K562 (cell line): ENCODE data around the gene ARL6IP1. TPM values are rescaled to one million over a fixed set of nuclear protein-coding genes. Genes with fewer than 3 reads are reported as not detected.

ENCODE experiments used
- ATAC-seq: fragments of 200-7000 bp; cut with Tn5 transposase; 3 replicates; pipeline ENCODE4 v1.9.1; 2020; ENCODE audit warnings: moderate library complexity
- BruUV-seq: library from RNA; stranded (reverse); fragments of 400-500 nt; replicated peaks from 2 replicates; lab custom pipeline; 2021; lab: Mats Ljungman, UMichigan
- CTCF ChIA-PET: fragments of 300-600 bp; formaldehyde crosslinking; extraction: SDS; loops from one replicate; lab custom pipeline; 2021; ENCODE audit warnings: low intra/inter-chr PET ratio; lab: Yijun Ruan, JAX
- POLR2A ChIA-PET: fragments of 300-600, 350-650 bp; sonication (Branson Sonifier 250); formaldehyde crosslinking; extraction: SDS; loops from one replicate; lab custom pipeline; 2021; ENCODE audit warnings: antibody characterized with exemption, inconsistent platforms; lab: Yijun Ruan, JAX
- DNase-seq, 4 experiments: peaks; one replicate each; pipeline versions ENCODE4 v3.0.0 to v3.0.0-alpha.2; 2011 to 2018; ENCODE audit warnings: low spot score in 3 of 4, mixed read lengths in 3 of 4; ENCODE audit errors: extremely low read depth in 1 of 4
- FAIRE-seq: peaks from 2 replicates; lab custom pipeline; 2011; peaks lifted over from hg19 to GRCh38; lab: Jason Lieb, UNC
- H2AFZ ChIP-seq: 2 replicates; pipeline ENCODE4 v1.6.0; 2011; ENCODE audit warnings: low read depth, low read length, control low read depth, inconsistent platforms
- H3K27ac ChIP-seq: fragments of 200-600 bp; 3 replicates; pipeline ENCODE4 v1.8.0; 2011; ENCODE audit warnings: low read depth, mild to moderate bottlenecking, control low read depth, inconsistent platforms, low read length, moderate library complexity, mixed read lengths; ENCODE audit errors: extremely low read depth
- H3K27me3 ChIP-seq, 2 experiments: fragments of 300-600 bp in 1 of 2; 2 replicates in 1 of 2; 3 replicates in 1 of 2; pipeline versions ENCODE4 v1.6.0 to v1.8.0; 2011; ENCODE audit warnings: inconsistent platforms in 2 of 2, low read length in 2 of 2, mild to moderate bottlenecking in 1 of 2, mixed read lengths in 1 of 2, moderate library complexity in 1 of 2; ENCODE audit not compliant: control insufficient read depth in 2 of 2, insufficient read depth in 2 of 2
- H3K36me3 ChIP-seq: fragments of 300-600 bp; 3 replicates; pipeline ENCODE4 v1.8.0; 2011; ENCODE audit warnings: mild to moderate bottlenecking, low read length, inconsistent platforms; ENCODE audit not compliant: control insufficient read depth, insufficient read depth
- H3K4me1 ChIP-seq, 2 experiments: fragments of 200-600 bp in 1 of 2; replicated peaks in 1 of 2; 2 replicates in 1 of 2; 3 replicates in 1 of 2; pipeline versions ENCODE4 v1.5.1 to v1.8.0; 2011; ENCODE audit warnings: inconsistent platforms in 2 of 2, low read length in 2 of 2, mild to moderate bottlenecking in 1 of 2, mixed read lengths in 1 of 2, moderate library complexity in 1 of 2; ENCODE audit not compliant: control insufficient read depth in 2 of 2, insufficient read depth in 2 of 2
- H3K4me2 ChIP-seq: 2 replicates; pipeline ENCODE4 v1.6.1; 2011; ENCODE audit warnings: low read length, control low read depth, inconsistent platforms, mixed read lengths; ENCODE audit not compliant: insufficient read depth
- H3K4me3 ChIP-seq: fragments of 200-600 bp; sonication (generic), shearing (Covaris generic); 2 replicates; pipeline ENCODE4 v1.5.1; 2016; ENCODE audit warnings: control low read depth, inconsistent platforms
- H3K79me2 ChIP-seq: fragments of 200-600 bp; 3 replicates; pipeline ENCODE4 v1.8.0; 2011; ENCODE audit warnings: low read length, inconsistent platforms; ENCODE audit not compliant: control insufficient read depth, insufficient read depth
- H3K9ac ChIP-seq, 2 experiments: 2 replicates each; pipeline versions ENCODE4 v1.6.0 to v1.6.1; 2011; ENCODE audit warnings: low read depth in 2 of 2, low read length in 2 of 2, control low read depth in 1 of 2, inconsistent platforms in 1 of 2, mild to moderate bottlenecking in 1 of 2, mixed read lengths in 1 of 2; ENCODE audit not compliant: insufficient read depth in 1 of 2
- H3K9me1 ChIP-seq: one replicate; pipeline ENCODE4 v1.6.0; 2011; ENCODE audit warnings: inconsistent platforms, mild to moderate bottlenecking, low read length, moderate library complexity; ENCODE audit not compliant: control insufficient read depth, insufficient read depth
- H3K9me3 ChIP-seq: replicated peaks from 2 replicates; pipeline ENCODE4 v1.5.1; 2011; ENCODE audit warnings: low read depth, low read length, inconsistent platforms; ENCODE audit not compliant: control insufficient read depth, insufficient read depth
- H4K20me1 ChIP-seq: replicated peaks from 2 replicates; pipeline ENCODE4 v1.6.1; 2011; ENCODE audit warnings: low read length, inconsistent platforms, mixed read lengths; ENCODE audit not compliant: control insufficient read depth, insufficient read depth
- CREB1 ChIP-seq, 2 experiments: sonication (generic) in 1 of 2; formaldehyde crosslinking in 1 of 2; IDR thresholded peaks; 2 replicates each; pipeline versions ENCODE4 v1.6.1 to v1.8.0; 2012 to 2022; ENCODE audit warnings: inconsistent platforms in 1 of 2, mild to moderate bottlenecking in 1 of 2, missing genetic modification reagents in 1 of 2, moderate library complexity in 1 of 2
- GATA2 ChIP-seq: sonication (generic); formaldehyde crosslinking; IDR thresholded peaks from 2 replicates; pipeline ENCODE4 v1.4.0; 2020; ENCODE audit warnings: mild to moderate bottlenecking, missing genetic modification reagents
- ZNF217 ChIP-seq: sonication (generic); formaldehyde crosslinking; IDR thresholded peaks from 2 replicates; pipeline ENCODE4 v1.8.0; 2022; ENCODE audit warnings: mild to moderate bottlenecking, missing genetic modification reagents
- WGBS: fragments of 100-300 bp; shearing (Covaris generic); methylation state at CpG from one replicate; pipeline ENCODE4 v1.1.6; 2016; ENCODE audit warnings: low coverage, mixed read lengths; ENCODE audit not compliant: insufficient coverage; ENCODE audit errors: missing lambda C conversion rate; 5-methylcytosine and 5-hydroxymethylcytosine counted together
- in situ Hi-C: fragments of 300-500 bp; cut with MboI; formaldehyde crosslinking; loops from 4 replicates; pipeline ENCODE4 v1.15.0; 2018; ENCODE audit warnings: inconsistent platforms, mixed read lengths
- intact Hi-C: fragments of 100-400 bp; cut with micrococcal nuclease; formaldehyde crosslinking; loops from 2 replicates; pipeline ENCODE4 v1.14.2; 2022
- polyA plus RNA-seq, 8 experiments: library from polyadenylated mRNA; depleted of rRNA in 4 of 8; stranded (reverse) in 5 of 8; unstranded in 3 of 8; fragments of >200 nt; fragmentation: Nextera tagmentation in 2 of 8; fragmentation: Illumina TruSeq in 1 of 8; extraction: Ambion mirVana in 2 of 8; extraction: Trizol in 1 of 8; gene quantifications; 2 replicates each; pipeline versions ENCODE4 v1.2.1 to v1.2.3, GENCODE V29; 2011 to 2014; ENCODE audit warnings: inconsistent platforms in 1 of 8, missing spikeins in 1 of 8
- total RNA-seq, 7 experiments: library from RNA; depleted of rRNA in 6 of 7; stranded (reverse); fragments of >200 nt in 6 of 7; fragmentation: Illumina TruSeq in 2 of 7; extraction: Trizol in 2 of 7; gene quantifications; 2 replicates each; pipeline versions ENCODE4 v1.2.1 to v1.2.3, GENCODE V29; 2011 to 2021; ENCODE audit warnings: low replicate concordance in 1 of 7
- TF ChIP-seq, protein P1 (sequence below): fragments of 450-650 bp; IDR thresholded peaks from 2 replicates; pipeline ENCODE4 v1.6.1; 2016; ENCODE audit warnings: borderline replicate concordance
- TF ChIP-seq, protein P2 (sequence below): fragments of 450-650 bp; IDR thresholded peaks from 2 replicates; pipeline ENCODE4 v1.6.1; 2016; ENCODE audit warnings: low read depth

The ARL6IP1 gene
- total and polyA plus RNA-seq, 9 of the 15 experiments (the other 6 are each of a cell fraction or from before 2014, with no cell fraction given): 102 to 391 (median 162) TPM

DNA sequence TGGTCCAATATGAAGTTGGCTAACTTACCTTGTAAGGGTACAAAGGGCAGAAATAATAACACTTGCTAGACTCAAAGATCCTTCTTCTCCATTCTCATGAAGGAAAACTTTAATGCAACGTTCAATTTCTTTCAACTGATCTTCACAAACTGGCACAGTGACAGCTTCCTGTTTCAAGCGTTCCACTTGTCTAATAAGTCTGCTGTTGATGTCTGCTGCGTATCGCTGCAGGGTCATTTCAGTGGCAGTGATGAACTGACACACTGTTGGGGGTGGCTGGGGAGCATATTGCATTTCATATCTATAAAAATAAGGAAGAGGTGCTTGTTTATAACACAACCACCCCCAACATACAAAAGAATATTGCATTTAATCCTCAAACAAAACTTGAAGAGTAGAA, 33.5 kb upstream of the ARL6IP1 start:
- Histone ChIP-seq H3K9me3 (no peaks in the 10 kb centered on the region), H3K36me3 (peaks cover 96% of the 10 kb centered on the region), H3K4me3 (no peak overlapping the region), H3K27ac (no peak overlapping the region), H3K9ac (no peak overlapping the region), H3K9me1 (no peaks in the 10 kb centered on the region), H4K20me1 (no peaks in the 10 kb centered on the region), H3K79me2 (no peaks in the 10 kb centered on the region), H3K4me1 (no peaks in the 10 kb centered on the region), H2AFZ (no peak overlapping the region), H3K27me3 (no peaks in the 10 kb centered on the region), H3K4me2 (no peak overlapping the region)
- in situ Hi-C loops: no loop called here
- no TSS peak for BruUV-seq
- DNase-seq (no peak), ATAC-seq (no peak), FAIRE-seq (no peak)
- WGBS: 89% methylated on average over 4 of the region's 4 CpGs
- intact Hi-C loops: no loop called here
- CTCF ChIA-PET: no interaction called here
- TF ChIP-seq CREB1 (IDR thresholded peaks at IDR 0.05): no peak
- TF ChIP-seq CREB1 (CRISPR knock-in tag; IDR thresholded peaks at IDR 0.05): no peak
- TF ChIP-seq, protein P1, sequence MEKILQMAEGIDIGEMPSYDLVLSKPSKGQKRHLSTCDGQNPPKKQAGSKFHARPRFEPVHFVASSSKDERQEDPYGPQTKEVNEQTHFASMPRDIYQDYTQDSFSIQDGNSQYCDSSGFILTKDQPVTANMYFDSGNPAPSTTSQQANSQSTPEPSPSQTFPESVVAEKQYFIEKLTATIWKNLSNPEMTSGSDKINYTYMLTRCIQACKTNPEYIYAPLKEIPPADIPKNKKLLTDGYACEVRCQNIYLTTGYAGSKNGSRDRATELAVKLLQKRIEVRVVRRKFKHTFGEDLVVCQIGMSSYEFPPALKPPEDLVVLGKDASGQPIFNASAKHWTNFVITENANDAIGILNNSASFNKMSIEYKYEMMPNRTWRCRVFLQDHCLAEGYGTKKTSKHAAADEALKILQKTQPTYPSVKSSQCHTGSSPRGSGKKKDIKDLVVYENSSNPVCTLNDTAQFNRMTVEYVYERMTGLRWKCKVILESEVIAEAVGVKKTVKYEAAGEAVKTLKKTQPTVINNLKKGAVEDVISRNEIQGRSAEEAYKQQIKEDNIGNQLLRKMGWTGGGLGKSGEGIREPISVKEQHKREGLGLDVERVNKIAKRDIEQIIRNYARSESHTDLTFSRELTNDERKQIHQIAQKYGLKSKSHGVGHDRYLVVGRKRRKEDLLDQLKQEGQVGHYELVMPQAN: no peak
- TF ChIP-seq GATA2: no peak
- TF ChIP-seq, protein P2, sequence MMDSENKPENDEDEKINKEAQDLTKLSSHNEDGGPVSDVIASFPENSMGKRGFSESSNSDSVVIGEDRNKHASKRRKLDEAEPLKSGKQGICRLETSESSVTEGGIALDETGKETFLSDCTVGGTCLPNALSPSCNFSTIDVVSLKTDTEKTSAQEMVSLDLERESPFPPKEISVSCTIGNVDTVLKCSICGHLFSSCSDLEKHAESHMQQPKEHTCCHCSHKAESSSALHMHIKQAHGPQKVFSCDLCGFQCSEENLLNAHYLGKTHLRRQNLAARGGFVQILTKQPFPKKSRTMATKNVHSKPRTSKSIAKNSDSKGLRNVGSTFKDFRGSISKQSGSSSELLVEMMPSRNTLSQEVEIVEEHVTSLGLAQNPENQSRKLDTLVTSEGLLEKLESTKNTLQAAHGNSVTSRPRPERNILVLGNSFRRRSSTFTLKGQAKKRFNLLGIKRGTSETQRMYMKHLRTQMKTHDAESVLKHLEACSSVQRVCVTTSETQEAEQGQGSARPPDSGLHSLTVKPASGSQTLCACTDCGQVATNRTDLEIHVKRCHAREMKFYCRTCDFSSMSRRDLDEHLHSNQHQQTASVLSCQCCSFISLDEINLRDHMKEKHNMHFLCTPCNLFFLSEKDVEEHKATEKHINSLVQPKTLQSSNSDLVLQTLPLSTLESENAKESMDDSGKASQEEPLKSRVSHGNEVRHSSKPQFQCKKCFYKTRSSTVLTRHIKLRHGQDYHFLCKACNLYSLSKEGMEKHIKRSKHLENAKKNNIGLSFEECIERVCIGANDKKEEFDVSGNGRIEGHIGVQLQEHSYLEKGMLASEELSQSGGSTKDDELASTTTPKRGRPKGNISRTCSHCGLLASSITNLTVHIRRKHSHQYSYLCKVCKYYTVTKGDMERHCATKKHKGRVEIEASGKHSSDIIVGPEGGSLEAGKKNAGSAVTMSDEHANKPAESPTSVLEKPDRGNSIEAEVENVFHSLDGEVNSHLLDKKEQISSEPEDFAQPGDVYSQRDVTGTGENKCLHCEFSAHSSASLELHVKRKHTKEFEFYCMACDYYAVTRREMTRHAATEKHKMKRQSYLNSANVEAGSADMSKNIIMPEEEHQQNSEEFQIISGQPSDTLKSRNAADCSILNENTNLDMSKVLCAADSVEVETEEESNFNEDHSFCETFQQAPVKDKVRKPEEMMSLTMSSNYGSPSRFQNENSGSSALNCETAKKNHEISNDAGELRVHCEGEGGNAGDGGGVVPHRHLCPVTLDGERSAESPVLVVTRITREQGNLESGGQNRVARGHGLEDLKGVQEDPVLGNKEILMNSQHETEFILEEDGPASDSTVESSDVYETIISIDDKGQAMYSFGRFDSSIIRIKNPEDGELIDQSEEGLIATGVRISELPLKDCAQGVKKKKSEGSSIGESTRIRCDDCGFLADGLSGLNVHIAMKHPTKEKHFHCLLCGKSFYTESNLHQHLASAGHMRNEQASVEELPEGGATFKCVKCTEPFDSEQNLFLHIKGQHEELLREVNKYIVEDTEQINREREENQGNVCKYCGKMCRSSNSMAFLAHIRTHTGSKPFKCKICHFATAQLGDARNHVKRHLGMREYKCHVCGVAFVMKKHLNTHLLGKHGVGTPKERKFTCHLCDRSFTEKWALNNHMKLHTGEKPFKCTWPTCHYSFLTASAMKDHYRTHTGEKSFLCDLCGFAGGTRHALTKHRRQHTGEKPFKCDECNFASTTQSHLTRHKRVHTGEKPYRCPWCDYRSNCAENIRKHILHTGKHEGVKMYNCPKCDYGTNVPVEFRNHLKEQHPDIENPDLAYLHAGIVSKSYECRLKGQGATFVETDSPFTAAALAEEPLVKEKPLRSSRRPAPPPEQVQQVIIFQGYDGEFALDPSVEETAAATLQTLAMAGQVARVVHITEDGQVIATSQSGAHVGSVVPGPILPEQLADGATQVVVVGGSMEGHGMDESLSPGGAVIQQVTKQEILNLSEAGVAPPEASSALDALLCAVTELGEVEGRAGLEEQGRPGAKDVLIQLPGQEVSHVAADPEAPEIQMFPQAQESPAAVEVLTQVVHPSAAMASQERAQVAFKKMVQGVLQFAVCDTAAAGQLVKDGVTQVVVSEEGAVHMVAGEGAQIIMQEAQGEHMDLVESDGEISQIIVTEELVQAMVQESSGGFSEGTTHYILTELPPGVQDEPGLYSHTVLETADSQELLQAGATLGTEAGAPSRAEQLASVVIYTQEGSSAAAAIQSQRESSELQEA: no peak
- TF ChIP-seq ZNF217 (CRISPR knock-in tag): no peak
- POLR2A ChIA-PET: interaction anchor here (0.6 to 4.0 kb wide), 4 partner anchors 12 to 44 kb away, joined by 3 to 27 read pairs (median 7); partner anchors contain the start of genes ARL6IP1 and RPS15A
